Body of pancreas (tissue), 4 donors: ENCODE results near the gene DOCK4.

ENCODE experiments used
- CTCF ChIP-seq, 7 experiments: fragments of 450-650 bp in 4 of 7; fragments of 200-600 bp in 3 of 7; sonication (generic) in 3 of 7; IDR thresholded peaks; one replicate each; pipeline ENCODE4 v1.5.1; 2016 to 2019; ENCODE audit warnings: antibody characterized with exemption in 7 of 7
- POLR2A ChIP-seq, 3 donors: fragments of 450-650 bp; IDR thresholded peaks; one replicate each; pipeline ENCODE4 v1.6.1; 2016; ENCODE audit warnings: antibody characterized with exemption in 3 of 3, mild to moderate bottlenecking in 2 of 3

- TF ChIP-seq CTCF (IDR thresholded peaks at IDR 0.05) (no peak), POLR2A (IDR thresholded peaks at IDR 0.05) (no peak)
Measured at GRCh38 chr7:112031689-112032088, 174.5 kb downstream of the DOCK4 start.
